ENCODE data around the gene LRRC3. TPM values are rescaled to one million over a fixed set of nuclear protein-coding genes. Genes with fewer than 3 reads are reported as not detected.

The LRRC3 gene
- total RNA-seq, 2 experiments from 2014 or later: not detected

DNA sequence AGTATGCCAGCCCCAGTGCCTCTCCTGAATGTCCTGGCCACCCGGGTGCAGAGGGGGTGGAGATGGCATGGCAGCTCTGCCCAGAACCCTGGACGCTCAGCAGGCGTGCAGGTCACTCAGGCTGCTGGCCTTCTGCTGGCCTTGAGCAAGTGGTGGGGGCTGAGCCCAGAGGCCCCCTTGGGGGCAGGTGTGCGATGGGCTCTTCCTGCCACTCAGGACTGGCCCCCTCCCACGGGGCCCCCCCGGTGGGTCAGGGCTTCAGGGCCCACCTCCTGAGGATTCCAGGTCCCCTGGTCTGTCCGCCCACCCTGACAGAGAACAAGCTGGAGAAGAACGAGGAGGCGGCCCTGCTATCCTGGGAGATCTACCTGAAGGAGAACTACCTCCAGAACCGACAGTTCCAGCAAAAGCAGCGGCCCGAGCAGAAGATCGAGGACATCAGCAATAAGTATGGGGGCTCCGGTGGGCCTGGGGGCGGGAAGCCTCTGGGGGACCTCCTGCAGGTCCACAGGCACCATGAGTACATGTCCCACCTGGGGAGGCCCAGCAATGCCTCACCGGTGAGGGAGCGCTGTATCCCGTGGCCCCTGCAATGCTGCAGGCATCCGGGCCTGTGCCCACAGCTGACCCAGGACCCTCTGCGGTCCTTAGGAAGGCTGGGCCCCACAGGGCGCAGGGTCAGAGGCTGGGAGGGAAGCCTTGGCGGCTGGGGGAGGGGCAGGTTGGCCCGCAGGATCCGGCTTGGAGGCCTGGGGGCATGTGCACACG lies 37.0 kb upstream of the LRRC3 start:
- CTCF ChIA-PET (ENCODE audit: unreplicated experiment): no interaction called here
- no peaks in the 10 kb centered on the region for H3K4me1 ChIP-seq (ENCODE audit: insufficient read depth, low read length, poor library complexity, severe bottlenecking)
- no peaks in the 10 kb centered on the region for H3K9me2 ChIP-seq (ENCODE audit: insufficient read depth, low read length)

DNA sequence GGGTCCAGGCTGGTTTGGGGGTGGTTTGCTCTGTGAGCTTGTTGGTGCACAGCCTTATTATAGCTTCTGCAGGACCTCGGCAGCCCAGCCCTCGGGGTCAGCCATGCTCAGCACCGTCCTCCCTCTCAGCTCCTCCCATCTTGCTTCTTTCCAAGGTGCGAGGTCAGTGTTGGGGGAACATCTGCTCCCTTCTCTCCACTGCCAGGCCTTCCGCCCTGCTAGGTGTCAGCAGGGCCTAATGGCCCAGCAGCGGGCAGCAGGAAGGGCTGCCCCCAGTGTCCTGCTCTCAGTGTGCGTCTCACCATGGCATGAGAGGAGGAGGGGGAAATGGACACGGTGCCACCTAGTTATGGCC lies 36.5 kb upstream of the LRRC3 start:
- POLR2A ChIA-PET: no interaction called here
- no peak for TF ChIP-seq EZH2phosphoT487 (IDR thresholded peaks at IDR 0.05; ENCODE audit: borderline replicate concordance, low read depth, low read length)
- TF ChIP-seq, protein P1, sequence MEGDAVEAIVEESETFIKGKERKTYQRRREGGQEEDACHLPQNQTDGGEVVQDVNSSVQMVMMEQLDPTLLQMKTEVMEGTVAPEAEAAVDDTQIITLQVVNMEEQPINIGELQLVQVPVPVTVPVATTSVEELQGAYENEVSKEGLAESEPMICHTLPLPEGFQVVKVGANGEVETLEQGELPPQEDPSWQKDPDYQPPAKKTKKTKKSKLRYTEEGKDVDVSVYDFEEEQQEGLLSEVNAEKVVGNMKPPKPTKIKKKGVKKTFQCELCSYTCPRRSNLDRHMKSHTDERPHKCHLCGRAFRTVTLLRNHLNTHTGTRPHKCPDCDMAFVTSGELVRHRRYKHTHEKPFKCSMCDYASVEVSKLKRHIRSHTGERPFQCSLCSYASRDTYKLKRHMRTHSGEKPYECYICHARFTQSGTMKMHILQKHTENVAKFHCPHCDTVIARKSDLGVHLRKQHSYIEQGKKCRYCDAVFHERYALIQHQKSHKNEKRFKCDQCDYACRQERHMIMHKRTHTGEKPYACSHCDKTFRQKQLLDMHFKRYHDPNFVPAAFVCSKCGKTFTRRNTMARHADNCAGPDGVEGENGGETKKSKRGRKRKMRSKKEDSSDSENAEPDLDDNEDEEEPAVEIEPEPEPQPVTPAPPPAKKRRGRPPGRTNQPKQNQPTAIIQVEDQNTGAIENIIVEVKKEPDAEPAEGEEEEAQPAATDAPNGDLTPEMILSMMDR (conservative IDR thresholded peaks at IDR 0.05; ENCODE audit: low read length): no peak

More for the DNA sequence above, 37.0 kb upstream of the LRRC3 start:
- Histone ChIP-seq H3K27ac (ENCODE audit: low read depth, low read length, poor library complexity, severe bottlenecking) (no peak overlapping the region), H4K20me1 (ENCODE audit: insufficient read depth, low read length) (no peaks in the 10 kb centered on the region), H3K36me3 (ENCODE audit: insufficient read depth, low read length) (no peaks in the 10 kb centered on the region), H3K79me2 (ENCODE audit: insufficient read depth, low read depth, low read length) (no peaks in the 10 kb centered on the region), H3K4me2 (ENCODE audit: low read length) (no peak overlapping the region), H3K4me3 (ENCODE audit: low read depth, low read length, poor library complexity, severe bottlenecking) (no peak overlapping the region), H2AFZ (ENCODE audit: low read length) (no peak overlapping the region), H3K9me3 (ENCODE audit: low read length) (no peaks in the 10 kb centered on the region)
- no peak for DNase-seq (ENCODE audit: low spot score)
- BruUV-seq (replicated peaks): no TSS peak
- intact Hi-C loops (cut with micrococcal nuclease; ENCODE audit: unreplicated experiment): no loop called here
- TF ChIP-seq EZH2phosphoT487 (IDR thresholded peaks at IDR 0.05; ENCODE audit: borderline replicate concordance, low read depth, low read length): no peak
- TF ChIP-seq, protein P1 (conservative IDR thresholded peaks at IDR 0.05; ENCODE audit: low read length): no peak
- POLR2A ChIA-PET: no interaction called here

DNA sequence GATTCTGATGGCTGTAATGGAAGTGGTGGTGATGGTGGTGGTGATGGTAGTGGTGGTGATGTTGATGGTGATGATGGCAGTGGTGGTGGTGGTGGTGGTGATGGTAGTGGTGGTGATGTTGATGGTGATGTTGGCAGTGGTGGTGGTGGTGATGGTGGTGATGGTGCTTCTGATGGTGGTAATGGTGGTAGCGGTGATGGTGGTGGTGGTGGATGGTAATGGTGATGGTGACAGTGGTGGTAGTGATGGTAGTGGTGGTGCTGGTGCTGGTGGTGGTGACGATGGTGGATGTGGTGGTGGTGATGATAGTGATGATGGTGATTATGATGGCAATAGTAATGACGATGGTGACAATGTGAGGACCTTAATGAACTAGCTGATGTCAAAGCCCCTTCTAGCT lies 35.6 kb upstream of the LRRC3 start:
- no peak overlapping the region for H3K4me3 ChIP-seq (ENCODE audit: low read depth, low read length, poor library complexity, severe bottlenecking)
- no peaks in the 10 kb centered on the region for H3K79me2 ChIP-seq (ENCODE audit: insufficient read depth, low read depth, low read length)
- TF ChIP-seq, protein P1 (conservative IDR thresholded peaks at IDR 0.05; ENCODE audit: low read length): no peak
- no peak for TF ChIP-seq EZH2phosphoT487 (IDR thresholded peaks at IDR 0.05; ENCODE audit: borderline replicate concordance, low read depth, low read length)
- no peaks in the 10 kb centered on the region for H4K20me1 ChIP-seq (ENCODE audit: insufficient read depth, low read length)
- intact Hi-C loops (cut with micrococcal nuclease; ENCODE audit: unreplicated experiment): no loop called here
- H3K4me2 ChIP-seq (ENCODE audit: low read length): no peak overlapping the region
- POLR2A ChIA-PET: no interaction called here
- no peaks in the 10 kb centered on the region for H3K36me3 ChIP-seq (ENCODE audit: insufficient read depth, low read length)
- no peak overlapping the region for H2AFZ ChIP-seq (ENCODE audit: low read length)
- CTCF ChIA-PET (ENCODE audit: unreplicated experiment): no interaction called here
- no peak for DNase-seq (ENCODE audit: low spot score)
- H3K9me2 ChIP-seq (ENCODE audit: insufficient read depth, low read length): no peaks in the 10 kb centered on the region
- BruUV-seq (replicated peaks): no TSS peak
- no peaks in the 10 kb centered on the region for H3K9me3 ChIP-seq (ENCODE audit: low read length)
- no peaks in the 10 kb centered on the region for H3K4me1 ChIP-seq (ENCODE audit: insufficient read depth, low read length, poor library complexity, severe bottlenecking)
- no peak overlapping the region for H3K27ac ChIP-seq (ENCODE audit: low read depth, low read length, poor library complexity, severe bottlenecking)

More for the DNA sequence above, 36.5 kb upstream of the LRRC3 start:
- no peaks in the 10 kb centered on the region for H3K9me2 ChIP-seq (ENCODE audit: insufficient read depth, low read length)
- CTCF ChIA-PET (ENCODE audit: unreplicated experiment): no interaction called here
- no peak overlapping the region for H3K27ac ChIP-seq (ENCODE audit: low read depth, low read length, poor library complexity, severe bottlenecking)
- intact Hi-C loops (cut with micrococcal nuclease; ENCODE audit: unreplicated experiment): no loop called here
- no peaks in the 10 kb centered on the region for H3K36me3 ChIP-seq (ENCODE audit: insufficient read depth, low read length)
- no peaks in the 10 kb centered on the region for H3K9me3 ChIP-seq (ENCODE audit: low read length)
- BruUV-seq (replicated peaks): no TSS peak
- H3K79me2 ChIP-seq (ENCODE audit: insufficient read depth, low read depth, low read length): no peaks in the 10 kb centered on the region
- no peak overlapping the region for H3K4me3 ChIP-seq (ENCODE audit: low read depth, low read length, poor library complexity, severe bottlenecking)
- no peaks in the 10 kb centered on the region for H4K20me1 ChIP-seq (ENCODE audit: insufficient read depth, low read length)
- H3K4me1 ChIP-seq (ENCODE audit: insufficient read depth, low read length, poor library complexity, severe bottlenecking): no peaks in the 10 kb centered on the region
- no peak for DNase-seq (ENCODE audit: low spot score)
- no peak overlapping the region for H2AFZ ChIP-seq (ENCODE audit: low read length)
- no peak overlapping the region for H3K4me2 ChIP-seq (ENCODE audit: low read length)
